Sigmoid colon (tissue), 4 donors: ENCODE measurements around the gene PARP9.

Experiments used
- CTCF ChIP-seq, 4 experiments: fragments of 450-650 bp in 3 of 4; fragments of 200-600 bp in 1 of 4; IDR thresholded peaks; one replicate each; pipeline ENCODE4 v1.5.1; 2016 to 2019; ENCODE audit warnings: antibody characterized with exemption in 4 of 4, mild to moderate bottlenecking in 3 of 4, moderate library complexity in 2 of 4
- POLR2A ChIP-seq, 2 donors: fragments of 450-650 bp; IDR thresholded peaks; one replicate each; pipeline ENCODE4 v1.6.1; 2016; ENCODE audit warnings: antibody characterized with exemption in 2 of 2, mild to moderate bottlenecking in 2 of 2, moderate library complexity in 2 of 2
- POLR2AphosphoS5 ChIP-seq, 4 donors: sonication (generic); formaldehyde crosslinking; IDR thresholded peaks; one replicate each; pipeline ENCODE4 v1.6.1; 2017; ENCODE audit warnings: antibody characterized with exemption in 4 of 4

- TF ChIP-seq POLR2A (IDR thresholded peaks at IDR 0.05), result no peak
- TF ChIP-seq CTCF (IDR thresholded peaks at IDR 0.05), result no peak
- TF ChIP-seq POLR2AphosphoS5 (IDR thresholded peaks at IDR 0.05), result no peak
Measured at GRCh38 chr3:122598556-122598955, 34.5 kb upstream of the PARP9 start.
